GM23338 (cell line): Measurements from ENCODE around the gene ARPP21. TPM values are rescaled to one million over a fixed set of nuclear protein-coding genes. Genes with fewer than 3 reads are reported as not detected.

ENCODE experiments used
- ATAC-seq: fragments of 200-7000 bp; cut with Tn5 transposase; 3 replicates; pipeline ENCODE4 v1.9.1; 2020
- DNase-seq: peaks from one replicate; pipeline ENCODE4 v3.0.0-alpha.2; 2015; ENCODE audit warnings: low spot score
- H2AFZ ChIP-seq: fragments of 200-600 bp; sonication (generic); 2 replicates; pipeline ENCODE4 v1.8.0; 2016; ENCODE audit warnings: antibody characterized with exemption, mild to moderate bottlenecking, moderate library complexity
- H3F3A ChIP-seq: fragments of 200-600 bp; sonication (generic); replicated peaks from 2 replicates; pipeline ENCODE4 v1.8.0; 2017; ENCODE audit warnings: antibody characterized with exemption, mixed run types, low read depth
- H3K27ac ChIP-seq: fragments of 200-600 bp; sonication (generic); 2 replicates; pipeline ENCODE4 v1.6.1; 2016; ENCODE audit warnings: low read depth
- H3K27me3 ChIP-seq: fragments of 200-600 bp; sonication (generic); 2 replicates; pipeline ENCODE4 v1.8.0; 2016; ENCODE audit warnings: mild to moderate bottlenecking, mixed run types, moderate library complexity; ENCODE audit not compliant: insufficient read depth
- H3K36me3 ChIP-seq: fragments of 200-600 bp; sonication (generic); 2 replicates; pipeline ENCODE4 v1.8.0; 2016; ENCODE audit warnings: mild to moderate bottlenecking; ENCODE audit not compliant: insufficient read depth
- H3K4me1 ChIP-seq: fragments of 200-600 bp; sonication (generic); 2 replicates; pipeline ENCODE4 v1.8.0; 2016; ENCODE audit warnings: mild to moderate bottlenecking, moderate library complexity; ENCODE audit not compliant: insufficient read depth
- H3K4me2 ChIP-seq: fragments of 200-600 bp; sonication (generic); 2 replicates; pipeline ENCODE4 v1.7.1; 2017; ENCODE audit warnings: mixed run types
- H3K4me3 ChIP-seq: fragments of 200-600 bp; sonication (generic); 2 replicates; pipeline ENCODE4 v1.6.1; 2016; ENCODE audit warnings: mixed run types
- H3K79me2 ChIP-seq: fragments of 200-600 bp; sonication (generic); replicated peaks from 2 replicates; pipeline ENCODE4 v1.8.0; 2017; ENCODE audit warnings: mild to moderate bottlenecking; ENCODE audit not compliant: insufficient read depth
- H3K9me2 ChIP-seq: fragments of 200-600 bp; sonication (generic); 2 replicates; pipeline ENCODE4 v1.8.0; 2017; ENCODE audit not compliant: insufficient read depth
- H4K20me1 ChIP-seq: fragments of 200-600 bp; sonication (generic); replicated peaks from 2 replicates; pipeline ENCODE4 v1.8.0; 2017; ENCODE audit warnings: mild to moderate bottlenecking; ENCODE audit not compliant: insufficient read depth
- H3K27ac Mint-ChIP-seq: 2 replicates; pipeline ENCODE4 v1.8.0; 2020; ENCODE audit warnings: inconsistent platforms, mild to moderate bottlenecking, moderate library complexity, mixed read lengths
- H3K27me3 Mint-ChIP-seq: 3 replicates; pipeline ENCODE4 v1.8.0; 2022; ENCODE audit warnings: low read depth, mild to moderate bottlenecking, moderate library complexity, mixed read lengths, inconsistent platforms; ENCODE audit not compliant: insufficient read depth, poor library complexity
- H3K36me3 Mint-ChIP-seq: 3 replicates; pipeline ENCODE4 v1.8.0; 2021; ENCODE audit warnings: low read depth, mild to moderate bottlenecking, inconsistent platforms, moderate library complexity, mixed read lengths
- H3K4me1 Mint-ChIP-seq: 3 replicates; pipeline ENCODE4 v1.8.0; 2020; ENCODE audit warnings: mild to moderate bottlenecking, inconsistent platforms, mixed read lengths
- H3K4me3 Mint-ChIP-seq: 3 replicates; pipeline ENCODE4 v1.8.0; 2021; ENCODE audit warnings: moderate library complexity, mild to moderate bottlenecking, inconsistent platforms, mixed read lengths
- H3K9me3 Mint-ChIP-seq: 3 replicates; pipeline ENCODE4 v1.8.0; 2020; ENCODE audit warnings: moderate library complexity, mild to moderate bottlenecking, inconsistent platforms, mixed read lengths
- CREB1 ChIP-seq: fragments of 250-450 bp; sonication (Bioruptor Pico); IDR thresholded peaks from 2 replicates; pipeline ENCODE4 v1.5.0; 2020; ENCODE audit warnings: low read depth, mild to moderate bottlenecking, moderate library complexity
- EZH2 ChIP-seq: fragments of 200-600 bp; sonication (generic); IDR thresholded peaks from one replicate; pipeline ENCODE4 v1.8.0; 2017; ENCODE audit warnings: antibody characterized with exemption, mild to moderate bottlenecking, low read depth; ENCODE audit not compliant: unreplicated experiment
- EZH2phosphoT487 ChIP-seq: fragments of 200-600 bp; sonication (generic); IDR thresholded peaks from one replicate; pipeline ENCODE4 v1.8.1; 2018; ENCODE audit warnings: antibody characterized with exemption; ENCODE audit not compliant: unreplicated experiment
- JUNB ChIP-seq: IDR thresholded peaks from one replicate; pipeline ENCODE4 v1.6.1; 2016; ENCODE audit warnings: antibody characterized with exemption; ENCODE audit not compliant: unreplicated experiment
- NANOG ChIP-seq: IDR thresholded peaks from 2 replicates; pipeline ENCODE4 v1.6.1; 2016; ENCODE audit warnings: antibody characterized with exemption, borderline replicate concordance
- POLR2AphosphoS5 ChIP-seq: IDR thresholded peaks from 2 replicates; pipeline ENCODE4 v1.6.1; 2016; ENCODE audit warnings: antibody characterized with exemption, low read depth
- REST ChIP-seq: IDR thresholded peaks from one replicate; pipeline ENCODE4 v1.6.1; 2018; ENCODE audit warnings: antibody characterized with exemption; ENCODE audit not compliant: unreplicated experiment
- STAT1 ChIP-seq: IDR thresholded peaks from one replicate; pipeline ENCODE4 v1.6.1; 2016; ENCODE audit warnings: antibody characterized with exemption; ENCODE audit not compliant: unreplicated experiment
- ZNF114 ChIP-seq: fragments of 250-450 bp; sonication (Bioruptor Pico); IDR thresholded peaks from 2 replicates; pipeline ENCODE4 v1.5.0; 2020; ENCODE audit warnings: mild to moderate bottlenecking, moderate library complexity
- ZNF331 ChIP-seq: fragments of 250-450 bp; sonication (Bioruptor Pico); IDR thresholded peaks from 2 replicates; pipeline ENCODE4 v1.5.0; 2020; ENCODE audit warnings: low read depth, mild to moderate bottlenecking, moderate library complexity
- ZNF462 ChIP-seq: fragments of 250-450 bp; sonication (Bioruptor Pico); IDR thresholded peaks from 2 replicates; pipeline ENCODE4 v1.5.0; 2020; ENCODE audit warnings: mild to moderate bottlenecking, moderate library complexity
- polyA plus RNA-seq: library from polyadenylated mRNA; unstranded; fragments of >200 nt; fragmentation: Nextera tagmentation; extraction: Ambion mirVana; gene quantifications from 2 replicates; pipeline ENCODE4 v1.2.1, GENCODE V29; 2016
- total RNA-seq: library from RNA; depleted of rRNA; stranded (reverse); fragments of >200 nt; shearing (Covaris generic); gene quantifications from 2 replicates; pipeline ENCODE4 v1.2.3, GENCODE V29; 2014
- TF ChIP-seq, protein P1 (sequence below): IDR thresholded peaks from 2 replicates; pipeline ENCODE4 v1.6.1; 2016; ENCODE audit warnings: antibody characterized with exemption
- TF ChIP-seq, protein P2 (sequence below), 2 experiments: fragments of 200-600 bp in 1 of 2; sonication (generic) in 1 of 2; conservative IDR thresholded peaks; 2 replicates each; pipeline versions ENCODE4 v1.5.1 to v1.6.1; 2016 to 2017; ENCODE audit warnings: antibody characterized with exemption in 2 of 2, low read depth in 2 of 2, mild to moderate bottlenecking in 2 of 2, moderate library complexity in 1 of 2

The ARPP21 gene
- total and polyA plus RNA-seq, 2 experiments from 2014 or later = not detected

DNA sequence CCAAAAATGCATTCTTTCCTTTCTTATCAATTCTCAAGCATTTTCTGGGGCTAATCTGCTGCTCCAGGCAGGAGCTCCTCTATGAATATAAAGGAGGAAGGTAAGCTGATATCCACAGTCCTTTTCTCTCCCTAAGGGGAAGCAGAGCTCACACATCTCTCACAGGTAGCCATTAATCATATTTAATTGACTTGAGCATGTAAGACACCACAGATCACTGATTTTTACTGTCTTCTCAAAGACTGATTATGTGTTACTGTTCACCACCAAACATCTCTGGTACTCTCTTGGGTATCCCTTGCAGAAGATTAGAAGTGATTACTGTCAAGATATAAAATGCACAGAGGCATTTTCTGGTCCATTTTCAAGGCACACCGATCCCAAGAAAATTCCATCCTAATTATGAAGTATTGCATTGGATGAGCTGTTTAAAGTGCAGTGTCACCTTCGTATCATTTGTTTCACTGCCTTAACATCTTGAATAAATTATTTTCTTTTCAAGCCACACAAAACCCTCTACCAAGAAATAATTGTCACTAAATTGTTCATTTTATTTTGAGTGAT is 100.7 kb downstream of the ARPP21 start:
- Mint-ChIP-seq H3K36me3 (no peaks in the 10 kb centered on the region), H3K9me3 (no peaks in the 10 kb centered on the region), H3K4me3 (no peak overlapping the region), H3K4me1 (peaks cover 22% of the 10 kb centered on the region), H3K27me3 (peaks cover 12% of the 10 kb centered on the region), H3K27ac (no peak overlapping the region)
- TF ChIP-seq, protein P1, sequence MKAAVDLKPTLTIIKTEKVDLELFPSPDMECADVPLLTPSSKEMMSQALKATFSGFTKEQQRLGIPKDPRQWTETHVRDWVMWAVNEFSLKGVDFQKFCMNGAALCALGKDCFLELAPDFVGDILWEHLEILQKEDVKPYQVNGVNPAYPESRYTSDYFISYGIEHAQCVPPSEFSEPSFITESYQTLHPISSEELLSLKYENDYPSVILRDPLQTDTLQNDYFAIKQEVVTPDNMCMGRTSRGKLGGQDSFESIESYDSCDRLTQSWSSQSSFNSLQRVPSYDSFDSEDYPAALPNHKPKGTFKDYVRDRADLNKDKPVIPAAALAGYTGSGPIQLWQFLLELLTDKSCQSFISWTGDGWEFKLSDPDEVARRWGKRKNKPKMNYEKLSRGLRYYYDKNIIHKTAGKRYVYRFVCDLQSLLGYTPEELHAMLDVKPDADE = no peak
- no peak for TF ChIP-seq NANOG
- no peak for TF ChIP-seq JUNB
- TF ChIP-seq POLR2AphosphoS5 = no peak
- no peak for TF ChIP-seq REST
- TF ChIP-seq ZNF462 (CRISPR knock-in tag) = no peak
- TF ChIP-seq ZNF331 (CRISPR knock-in tag) = no peak
- no peak for TF ChIP-seq ZNF114 (CRISPR knock-in tag)
- TF ChIP-seq, protein P2, sequence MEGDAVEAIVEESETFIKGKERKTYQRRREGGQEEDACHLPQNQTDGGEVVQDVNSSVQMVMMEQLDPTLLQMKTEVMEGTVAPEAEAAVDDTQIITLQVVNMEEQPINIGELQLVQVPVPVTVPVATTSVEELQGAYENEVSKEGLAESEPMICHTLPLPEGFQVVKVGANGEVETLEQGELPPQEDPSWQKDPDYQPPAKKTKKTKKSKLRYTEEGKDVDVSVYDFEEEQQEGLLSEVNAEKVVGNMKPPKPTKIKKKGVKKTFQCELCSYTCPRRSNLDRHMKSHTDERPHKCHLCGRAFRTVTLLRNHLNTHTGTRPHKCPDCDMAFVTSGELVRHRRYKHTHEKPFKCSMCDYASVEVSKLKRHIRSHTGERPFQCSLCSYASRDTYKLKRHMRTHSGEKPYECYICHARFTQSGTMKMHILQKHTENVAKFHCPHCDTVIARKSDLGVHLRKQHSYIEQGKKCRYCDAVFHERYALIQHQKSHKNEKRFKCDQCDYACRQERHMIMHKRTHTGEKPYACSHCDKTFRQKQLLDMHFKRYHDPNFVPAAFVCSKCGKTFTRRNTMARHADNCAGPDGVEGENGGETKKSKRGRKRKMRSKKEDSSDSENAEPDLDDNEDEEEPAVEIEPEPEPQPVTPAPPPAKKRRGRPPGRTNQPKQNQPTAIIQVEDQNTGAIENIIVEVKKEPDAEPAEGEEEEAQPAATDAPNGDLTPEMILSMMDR (conservative IDR thresholded peaks at IDR 0.05; ENCODE audit: low read depth in 2 of 2) = no peak
- TF ChIP-seq EZH2phosphoT487 = no peak
- TF ChIP-seq STAT1 = no peak
- TF ChIP-seq EZH2 = no peak
- no peak for TF ChIP-seq CREB1 (CRISPR knock-in tag)
- Histone ChIP-seq H3K4me3 (no peak overlapping the region), H3K4me1 (0 out of 2 replicates have a peak, but pooled peaks cover 4% of the 10 kb centered on the region), H3K36me3 (no peaks in the 10 kb centered on the region), H3K4me2 (no peak overlapping the region), H3F3A (no peaks in the 10 kb centered on the region), H3K27me3 (peaks cover 12% of the 10 kb centered on the region; the same call in 1 of the 2 replicates), H2AFZ (no peak overlapping the region), H3K79me2 (no peaks in the 10 kb centered on the region), H3K27ac (no peak overlapping the region), H4K20me1 (no peaks in the 10 kb centered on the region; the same call in 1 of the 2 replicates), H3K9me2 (no peaks in the 10 kb centered on the region)
- no peak for ATAC-seq
- no peak for DNase-seq
